NCI-H1436 (cell line): ENCODE results near the gene KDELR3.

Source experiments
- DNase-seq: peaks from one replicate; lab custom pipeline; 2025; lab: John Stamatoyannopoulos, UW

Gene KDELR3

DNA sequence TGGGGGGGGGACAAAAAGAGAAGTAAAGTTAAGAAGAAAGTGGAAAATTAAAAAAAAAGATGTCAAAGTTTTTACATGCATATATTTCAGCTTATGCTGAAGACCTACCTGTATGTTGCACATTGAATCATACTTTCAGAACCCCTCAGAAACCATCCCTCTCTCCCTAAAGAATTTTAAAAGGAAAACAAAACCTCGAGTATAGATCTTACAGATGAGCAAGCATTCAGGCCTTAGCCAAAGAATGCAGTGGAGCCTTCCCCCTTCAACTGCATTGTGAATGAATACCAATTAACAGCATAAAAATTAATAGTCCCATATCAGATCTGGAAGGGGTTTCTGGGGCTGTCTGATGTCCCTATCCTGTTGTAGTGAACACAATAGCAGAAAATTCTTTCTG lies 16.3 kb downstream of the KDELR3 start:
- no peak for DNase-seq

GRCh38 chr22:38485783-38486182 lies 17.9 kb downstream of the KDELR3 start:
- no peak for DNase-seq

GRCh38 chr22:38487946-38488345 lies 20.1 kb downstream of the KDELR3 start:
- DNase-seq = no peak

DNA sequence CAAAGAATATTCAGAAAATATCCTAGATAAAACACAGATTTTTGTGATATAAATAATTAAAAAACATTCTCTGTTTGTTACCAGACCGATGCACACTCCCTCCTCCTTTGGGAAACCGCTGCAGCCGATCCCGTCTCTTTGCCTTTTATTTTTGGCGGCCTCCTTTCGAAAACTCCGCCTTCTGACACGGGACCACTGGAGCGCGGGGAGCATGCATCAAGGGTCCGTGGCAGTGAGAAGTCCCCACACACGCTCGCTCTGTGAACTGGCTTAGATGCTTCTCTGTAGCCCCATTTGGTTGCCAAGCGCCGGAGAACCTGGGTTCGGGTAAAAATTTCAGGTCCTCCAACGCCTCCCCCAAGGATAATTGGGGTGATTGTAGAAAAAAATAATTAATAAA lies 21.2 kb downstream of the KDELR3 start:
- DNase-seq = no peak

DNA sequence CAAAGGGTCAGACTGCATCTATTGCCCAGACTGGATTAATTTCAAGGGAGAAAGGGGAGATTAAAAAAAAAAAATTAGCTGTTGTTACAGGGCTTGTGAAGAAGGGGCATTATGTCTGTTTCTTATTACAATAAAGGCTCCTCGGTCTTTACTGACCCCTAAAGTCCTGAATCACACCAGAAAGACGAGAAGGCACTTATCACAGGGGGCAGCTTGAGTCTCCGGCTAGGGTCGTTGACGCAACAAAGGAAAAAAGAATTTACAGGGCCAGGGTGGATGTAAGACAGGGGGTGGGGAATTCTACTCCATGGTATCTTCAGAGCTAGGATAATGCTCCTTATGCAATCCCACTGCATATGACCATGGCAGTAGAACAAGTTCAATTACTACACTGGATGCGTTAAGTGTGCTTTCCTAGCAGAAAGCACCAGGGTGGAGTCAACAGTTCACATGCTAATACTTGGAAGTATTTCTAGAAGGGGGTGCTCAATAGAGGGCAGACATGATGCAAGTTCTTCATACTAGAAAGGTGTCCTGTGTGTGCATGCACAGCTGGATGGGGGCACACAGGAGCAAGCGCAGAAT lies 21.8 kb downstream of the KDELR3 start:
- DNase-seq = no peak

DNA sequence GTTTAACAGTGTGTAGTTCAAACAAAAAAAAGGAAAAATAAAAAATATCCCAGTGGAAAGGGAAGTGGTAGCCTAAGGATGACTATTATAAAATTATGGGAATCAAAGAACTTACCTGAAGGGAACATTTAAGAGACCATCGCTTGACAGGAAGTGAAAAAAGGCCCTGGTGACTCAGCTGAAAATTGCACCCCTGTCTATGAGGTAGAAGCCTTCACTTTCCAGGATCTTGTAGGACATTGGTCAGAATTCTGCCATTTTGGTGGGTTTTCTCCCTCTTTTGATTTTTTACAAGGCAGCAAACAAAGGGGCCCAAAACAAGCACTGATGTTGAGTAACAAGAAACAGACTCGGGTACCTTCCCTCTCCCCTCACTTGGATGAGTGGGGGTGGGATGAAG lies 22.6 kb downstream of the KDELR3 start:
- no peak for DNase-seq

GRCh38 chr22:38490915-38491314 lies 23.0 kb downstream of the KDELR3 start:
- DNase-seq = no peak

GRCh38 chr22:38491707-38492348 lies 23.9 kb downstream of the KDELR3 start:
- no peak for DNase-seq

DNA sequence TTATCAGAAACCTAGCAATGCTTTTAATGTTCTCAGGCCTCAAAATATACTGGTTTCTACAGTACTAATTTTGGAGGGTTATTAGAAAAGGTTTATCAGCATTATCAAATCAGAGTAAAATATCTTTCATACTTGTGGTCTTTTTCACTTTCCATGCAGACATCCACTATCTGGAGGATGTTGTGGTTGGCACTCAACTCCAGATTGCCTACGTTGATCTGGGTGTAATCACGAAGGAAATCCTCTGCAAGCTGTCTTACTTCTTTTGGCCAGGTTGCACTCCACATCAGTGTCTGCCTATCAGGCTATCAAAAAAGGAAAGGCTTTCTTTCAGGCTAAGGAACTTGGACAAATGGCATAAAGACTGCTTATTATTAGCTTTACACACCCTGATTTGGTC lies 26.6 kb downstream of the KDELR3 start:
- no peak for DNase-seq

GRCh38 chr22:38494939-38495338 lies 27.0 kb downstream of the KDELR3 start:
- DNase-seq = no peak

DNA sequence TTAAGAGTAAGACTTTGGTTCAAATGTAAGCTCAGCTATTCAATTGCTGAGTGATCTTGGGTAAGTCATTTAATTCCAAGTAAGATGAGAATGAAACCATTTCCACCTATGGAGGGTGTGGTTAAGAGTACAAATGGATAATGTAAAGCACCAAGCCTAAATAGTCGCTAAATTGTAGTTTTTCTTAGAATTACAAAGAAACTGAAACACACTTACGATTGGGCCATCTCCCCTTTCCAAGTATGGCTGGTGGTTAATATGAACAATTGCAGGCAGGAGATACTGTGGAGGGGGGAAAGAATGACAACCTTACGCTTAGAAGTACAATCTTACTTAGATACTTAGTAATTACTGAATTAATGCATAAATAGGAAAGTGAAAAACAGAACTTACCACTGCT lies 30.0 kb downstream of the KDELR3 start:
- no peak for DNase-seq

DNA sequence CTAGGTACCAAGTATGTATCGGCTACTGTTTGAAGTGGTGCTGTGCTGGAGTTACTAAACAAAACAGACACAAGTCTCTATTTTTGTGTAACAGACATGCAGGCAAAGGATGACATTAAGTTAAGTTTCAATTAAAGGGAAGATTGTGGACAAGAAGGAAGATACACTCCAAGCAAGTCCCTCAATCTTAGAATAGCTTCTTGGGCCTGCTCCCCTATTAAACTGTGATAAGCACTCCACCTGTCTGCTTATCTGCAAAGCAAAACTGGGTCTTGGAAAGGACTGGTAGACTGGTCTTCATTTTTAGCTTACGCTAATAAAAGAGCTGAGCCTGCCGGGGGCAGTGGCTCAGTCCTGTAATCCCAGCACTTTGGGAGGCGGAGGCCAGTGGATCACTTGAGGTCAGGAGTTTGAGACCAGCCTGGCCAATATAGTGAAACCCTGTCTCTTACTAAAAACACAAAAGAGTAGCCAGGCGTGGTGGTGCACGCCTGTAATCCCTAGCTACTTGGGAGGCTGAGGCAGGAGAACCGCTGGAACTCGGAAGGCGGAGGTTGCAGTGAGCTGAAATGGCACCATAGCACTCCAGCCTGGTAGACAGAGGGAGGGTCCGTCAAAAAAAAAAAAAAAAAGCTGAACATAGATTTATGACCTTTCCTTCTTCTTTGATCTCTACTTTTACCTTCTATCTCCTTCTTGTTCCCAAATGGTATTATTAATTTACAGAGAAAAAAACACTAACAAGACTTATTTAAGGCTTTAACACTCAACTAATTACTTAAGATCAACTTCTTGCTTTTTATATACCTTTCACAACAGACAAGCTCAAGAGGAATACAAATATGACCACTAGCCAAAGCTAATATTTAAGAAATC lies 34.1 kb downstream of the KDELR3 start:
- no peak for DNase-seq

- no peak for DNase-seq
These were observed 35.1 kb downstream of the KDELR3 start for GRCh38 chr22:38503021-38503420.

DNA sequence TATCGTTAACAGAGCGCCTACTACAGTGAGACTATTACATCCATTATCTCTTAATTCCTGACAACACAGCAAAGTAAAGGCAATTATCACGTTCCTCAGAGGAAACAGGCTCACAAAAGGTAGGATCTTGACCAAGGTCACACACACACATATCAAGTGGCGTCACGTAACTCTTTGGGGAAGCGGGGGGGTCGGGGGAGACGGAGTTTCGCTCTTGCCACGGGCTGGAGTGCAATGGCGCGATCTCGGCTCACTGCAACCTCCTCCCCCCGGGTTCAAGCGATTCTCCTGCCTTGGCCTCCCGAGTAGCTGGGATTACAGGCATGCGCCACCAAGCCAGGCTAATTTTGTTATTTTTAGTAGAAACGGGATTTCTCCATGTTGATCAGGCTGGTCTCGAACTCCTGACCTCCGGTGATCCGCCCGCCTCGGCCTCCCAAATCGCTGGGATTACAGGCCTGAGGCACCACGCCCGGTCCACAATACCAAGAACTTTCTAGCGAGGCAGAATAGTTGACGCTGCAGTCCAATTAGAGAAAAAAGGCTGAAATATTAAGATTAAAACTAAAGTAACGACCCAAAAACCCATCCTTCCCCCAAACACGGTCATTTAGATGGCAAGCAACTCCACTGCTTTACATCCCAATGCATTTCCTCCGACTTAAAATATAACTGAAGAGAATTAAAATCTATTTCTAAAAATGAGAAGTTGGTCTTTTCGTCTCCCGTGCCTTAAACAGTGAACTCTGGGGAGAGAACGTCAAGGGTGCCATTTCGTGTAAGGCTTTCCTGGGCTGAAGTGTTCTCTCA lies 37.0 kb downstream of the KDELR3 start:
- DNase-seq = peak; percentile 21

DNA sequence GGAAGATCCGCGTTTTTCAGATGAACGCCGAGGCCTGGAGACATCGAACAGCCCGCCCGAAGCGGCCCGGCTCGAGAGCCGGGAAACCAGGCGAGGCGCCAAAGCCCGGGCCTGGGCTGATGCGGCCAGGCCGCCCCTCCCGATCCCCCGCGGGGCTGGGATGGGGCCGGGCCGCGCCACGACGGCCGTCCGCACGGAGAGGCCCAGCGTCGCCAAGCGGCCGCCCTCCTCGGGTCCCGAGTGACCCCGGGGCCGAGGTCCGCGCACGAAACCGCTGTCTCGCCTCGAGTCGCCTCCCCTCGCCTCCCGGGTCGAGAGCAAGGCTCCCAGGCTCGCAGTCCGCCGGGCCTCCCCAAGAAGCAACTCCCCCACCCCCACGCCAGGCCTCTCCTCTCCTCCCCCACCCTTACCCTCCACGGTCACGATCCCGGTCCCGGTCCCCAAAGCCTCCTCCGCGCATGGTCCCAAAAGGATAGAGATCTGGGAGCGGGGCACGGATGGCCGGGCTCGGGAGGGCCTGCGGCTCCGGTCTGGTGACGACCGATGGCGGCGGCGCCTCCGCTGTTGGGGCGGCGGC lies 37.7 kb downstream of the KDELR3 start:
- DNase-seq = peak; percentile 41

DNA sequence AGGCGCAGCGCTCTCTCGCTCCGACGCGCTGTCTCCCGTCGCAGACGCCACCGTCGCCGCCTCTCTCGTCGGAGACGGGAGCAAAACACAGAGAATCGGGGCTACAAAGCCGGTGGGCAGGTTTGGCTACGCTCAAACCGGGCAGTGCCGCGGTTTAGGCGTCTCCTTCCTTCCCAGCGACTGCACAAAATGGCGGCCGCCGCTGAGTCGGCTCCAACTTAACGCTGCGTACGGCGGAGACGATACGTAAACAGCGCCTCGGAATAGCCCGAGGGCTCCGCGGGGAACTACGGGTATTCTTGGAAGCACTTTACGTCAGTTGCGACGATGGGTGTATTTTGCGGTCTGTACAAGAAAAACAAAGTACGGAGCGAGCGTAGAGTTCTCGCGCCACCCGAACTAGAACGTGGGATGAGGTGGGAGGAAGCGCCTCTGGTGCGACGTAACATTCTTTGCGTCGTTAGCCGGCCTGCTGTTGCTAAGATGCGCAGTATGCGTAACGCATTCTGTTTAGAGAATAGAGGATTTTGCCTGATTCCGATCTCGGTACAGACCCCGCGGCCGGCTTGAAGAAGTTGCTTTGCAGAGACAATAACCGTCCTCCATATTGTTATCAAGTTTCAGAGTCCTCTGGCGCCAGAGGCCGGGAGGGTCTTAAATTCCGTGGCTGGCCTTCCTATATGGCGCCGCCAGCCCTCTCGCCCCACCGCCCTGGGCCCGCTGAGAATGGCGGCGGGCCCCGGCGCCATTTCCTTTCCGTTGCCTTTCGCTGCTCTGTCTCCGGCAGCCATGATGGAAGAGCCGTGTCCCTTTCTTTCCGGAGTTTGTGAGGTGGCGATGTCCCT lies 38.4 kb downstream of the KDELR3 start, which contains the start of gene DDX17:
TSS of gene DDX17 (minus strand) at position 194 of the 845 bp plus-strand sequence.
- DNase-seq = peak; percentile 95

DNA sequence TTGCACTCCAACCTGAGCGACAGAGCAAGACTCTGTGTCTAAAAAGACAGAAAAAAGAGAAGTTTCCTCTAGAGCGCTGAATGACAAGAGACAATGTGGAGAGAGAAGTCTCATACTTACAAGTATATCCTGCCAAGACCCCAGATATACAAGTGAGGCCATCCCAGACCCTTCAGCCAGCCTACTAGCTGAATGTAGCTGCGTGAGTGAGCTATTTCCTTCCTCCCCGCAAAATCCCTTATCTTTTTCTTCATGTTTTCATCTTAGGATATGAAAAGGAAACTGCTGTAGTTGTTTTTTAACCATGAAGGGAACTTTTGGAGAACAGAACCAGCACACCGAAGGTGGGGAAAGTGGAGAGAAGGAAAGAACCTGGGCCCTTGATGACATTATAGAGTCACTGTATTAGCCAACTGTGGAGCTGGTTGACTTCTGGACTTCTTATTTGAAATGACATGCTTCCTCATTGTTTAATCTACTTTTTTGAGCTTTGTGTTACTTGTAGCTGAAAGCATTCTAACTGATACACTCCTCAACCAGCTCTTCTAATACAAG lies 42.6 kb downstream of the KDELR3 start:
- no peak for DNase-seq

DNA sequence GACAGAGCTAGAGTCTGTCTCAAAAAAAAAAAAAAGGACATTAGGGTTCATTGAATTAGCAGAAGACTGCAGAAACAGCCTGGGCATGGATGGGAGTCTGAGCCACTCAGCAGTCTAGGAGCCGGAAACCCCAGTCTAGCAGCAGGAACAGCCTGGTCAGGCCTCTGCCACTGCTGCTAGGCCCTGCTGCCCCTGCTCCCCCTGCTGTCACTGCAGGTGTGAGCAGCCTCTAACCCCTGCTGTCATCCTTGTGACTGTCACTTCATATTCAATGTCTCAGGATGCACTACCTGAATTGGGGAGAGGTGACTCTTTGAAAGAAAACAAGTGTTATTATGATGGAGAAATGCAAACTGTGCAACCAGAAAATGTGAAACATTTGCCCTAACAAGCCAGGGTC lies 45.2 kb downstream of the KDELR3 start:
- no peak for DNase-seq

- no peak for DNase-seq
These were observed 50.7 kb downstream of the KDELR3 start for GRCh38 chr22:38518620-38519019.

GRCh38 chr22:38519453-38520250 lies 51.8 kb downstream of the KDELR3 start:
- no peak for DNase-seq
